HG03103 (cell line): ENCODE results near the gene CARHSP1.
"Not testable (repeated sequence)": the region's sequence is repeated elsewhere in the genome, so short reads cannot be mapped to it uniquely, and the experiment has no call there.

Experiments
- ATAC-seq: cut with Tn5 transposase; IDR thresholded peaks from one replicate; pipeline ENCODE4 v1.9.1; 2021; ENCODE audit warnings: low read depth; ENCODE audit not compliant: unreplicated experiment

CARHSP1 gene

DNA sequence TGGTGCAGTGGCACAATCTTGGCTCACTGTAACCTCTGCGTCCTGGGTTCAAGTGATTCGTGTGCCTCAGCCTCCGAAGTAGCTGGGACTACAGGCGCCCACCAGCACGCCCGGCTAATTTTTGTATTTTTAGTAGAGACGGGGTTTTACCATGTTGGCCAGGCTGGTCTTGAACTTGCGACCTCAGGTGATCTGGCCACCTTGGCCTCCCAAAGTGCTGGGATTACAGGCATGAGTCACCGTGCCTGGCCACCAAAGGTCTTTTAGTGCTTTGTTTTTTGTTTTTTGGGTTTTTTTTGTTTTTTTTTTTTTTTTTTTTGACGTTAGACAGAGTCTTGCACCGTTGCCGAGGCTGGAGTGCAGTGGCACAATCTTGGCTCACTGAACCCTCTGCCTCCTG, 65.1 kb downstream of the CARHSP1 start:
- ATAC-seq, result not testable (repeated sequence)
